Heart right ventricle (tissue), 16 donors: Measurements from ENCODE around the gene ZNF80. TPM values are rescaled to one million over a fixed set of nuclear protein-coding genes. Genes with fewer than 3 reads are reported as not detected.

ENCODE experiments used
- ATAC-seq, 8 donors: fragments of 200-7000 bp; cut with Tn5 transposase; one replicate each; pipeline ENCODE4 v1.9.1; 2020; ENCODE audit warnings: mild to moderate bottlenecking in 8 of 8, moderate library complexity in 8 of 8, moderate number of reproducible peaks in 1 of 8
- DNase-seq, 2 donors: peaks; one replicate each; pipeline ENCODE4 v3.0.0-alpha.2; 2020
- H3K27ac ChIP-seq, 10 donors: fragments of 200-600 bp; sonication (generic) in 2 of 10; one replicate each; pipeline versions ENCODE4 v1.5.0 to v1.8.0; 2020 to 2022; ENCODE audit warnings: mild to moderate bottlenecking in 3 of 10
- H3K27me3 ChIP-seq, 7 donors: fragments of 200-600 bp; one replicate each; pipeline ENCODE4 v1.8.0; 2021 to 2022; ENCODE audit warnings: mild to moderate bottlenecking in 2 of 7
- H3K36me3 ChIP-seq, 9 donors: fragments of 200-600 bp; sonication (generic) in 1 of 9; one replicate each; pipeline versions ENCODE4 v1.5.0 to v1.8.0; 2020 to 2022; ENCODE audit warnings: mild to moderate bottlenecking in 2 of 9
- H3K4me1 ChIP-seq, 9 donors: fragments of 200-600 bp; sonication (generic) in 1 of 9; one replicate each; pipeline versions ENCODE4 v1.5.0 to v1.8.0; 2020 to 2022; ENCODE audit warnings: mild to moderate bottlenecking in 4 of 9
- H3K4me3 ChIP-seq, 10 donors: fragments of 200-600 bp; sonication (generic) in 2 of 10; one replicate each; pipeline versions ENCODE4 v1.5.0 to v1.8.0; 2020 to 2022; ENCODE audit warnings: mild to moderate bottlenecking in 7 of 10, moderate library complexity in 2 of 10
- H3K9me3 ChIP-seq, 11 donors: fragments of 200-600 bp in 10 of 11; sonication (generic) in 2 of 11; one replicate each; pipeline versions ENCODE4 v1.5.0 to v1.8.0; 2013 to 2022; ENCODE audit warnings: mild to moderate bottlenecking in 2 of 11, control low read depth in 1 of 11, moderate library complexity in 1 of 11
- WGBS, 2 donors: extraction: QIAGEN DNeasy Blood & Tissue Kit; methylation state at CpG; one replicate each; pipeline ENCODE4 v1.1.7; 2013; ENCODE audit warnings: inconsistent platforms in 1 of 2; 5-methylcytosine and 5-hydroxymethylcytosine counted together
- intact Hi-C, 10 donors: fragments of 100-400 bp; cut with DNase I; formaldehyde crosslinking; loops; one replicate each; pipeline versions ENCODE4 v1.11.1 to v1.14.2; 2022
- polyA plus RNA-seq, 2 donors: library from polyadenylated mRNA; stranded (reverse); fragments of 200-250 nt; gene quantifications; one replicate each; pipeline ENCODE4 v1.2.3, GENCODE V29; 2013
- total RNA-seq, 10 donors: library from RNA; stranded (reverse); fragmentation: NEBNext Ultra II Directional in 3 of 10; extraction: Animal tissue kit (Norgen Biotek cat#: 25700) in 3 of 10; gene quantifications; one replicate each; pipeline versions ENCODE4 v1.2.1 to v1.2.4, GENCODE V29; 2021 to 2023
- TF ChIP-seq, protein P1 (sequence below), 9 donors: fragments of 200-600 bp; sonication (generic) in 2 of 9; IDR thresholded peaks; one replicate each; pipeline versions ENCODE4 v1.5.0 to v1.8.0; 2021 to 2022; ENCODE audit warnings: antibody characterized with exemption in 9 of 9, mild to moderate bottlenecking in 5 of 9, moderate library complexity in 1 of 9
- donor health status: Arrhythmogenic right ventricular cardiomyopathy.
- donor health status: ischemic (EF 13 %, LVEDD 7.1; RV severe dilation, severe dysfunction).
- donor health status: healthy with polysubstance abuse.
- donor health status: DM: no; HTN: yes; CAD: no.
- donor health status: DM: no; HTN: no; CAD: no.
- donor health status: ischemic (EF 25% LVEDD 6.9; RV normal size, moderate dysfunction).
- donor health status: ischemic (EF 25% LVEDD 5.7; RV mildly dilated, moderate dysfunction).
- donor health status: healthy.
- donor health status: DM: yes; HTN: yes; CAD: no.
- donor health status: Ischemic cardiomyopathy.
- donor health status: ischemic (EF 35%, LVEDD 5.7; RV mildly dilated, moderate dysfunction).
- donor health status: nonischemic (EF 11% LVEDD 7.7; RV severe dilation, severe dysfunction).
- donor health status: DM: yes; HTN: yes; CAD: no.
- donor health status: PGD.
- donor health status: ischemic (EF 29% LVEDD 5.4; RV normal size, mild dysfunction).
- donor health status: nonischemic (EF 23%, LVEDD 6.1; RV moderate dilation, normal function).

ZNF80 gene
- total and polyA plus RNA-seq, 12 donors: 0.09 to 0.10 TPM; not detected in 10

DNA sequence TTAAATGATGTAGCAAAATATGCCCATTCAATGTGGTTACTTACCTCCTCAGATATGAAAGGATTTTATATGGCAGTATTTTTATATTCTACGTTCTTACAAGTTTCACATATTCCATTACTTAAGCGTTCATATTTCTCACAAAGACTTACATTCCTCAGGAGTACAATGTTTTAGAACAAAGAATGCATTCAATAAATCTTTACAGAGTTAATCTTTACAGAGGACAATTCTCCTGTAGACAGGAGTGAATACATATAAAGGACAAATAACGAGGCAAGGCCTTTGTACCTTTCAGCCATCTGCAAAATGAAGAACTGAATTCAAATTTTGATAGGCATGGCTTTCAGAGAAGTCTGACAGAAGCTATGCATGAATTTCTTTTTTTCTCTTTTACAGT is 1.9 kb downstream of the ZNF80 start:
- TF ChIP-seq, protein P1, sequence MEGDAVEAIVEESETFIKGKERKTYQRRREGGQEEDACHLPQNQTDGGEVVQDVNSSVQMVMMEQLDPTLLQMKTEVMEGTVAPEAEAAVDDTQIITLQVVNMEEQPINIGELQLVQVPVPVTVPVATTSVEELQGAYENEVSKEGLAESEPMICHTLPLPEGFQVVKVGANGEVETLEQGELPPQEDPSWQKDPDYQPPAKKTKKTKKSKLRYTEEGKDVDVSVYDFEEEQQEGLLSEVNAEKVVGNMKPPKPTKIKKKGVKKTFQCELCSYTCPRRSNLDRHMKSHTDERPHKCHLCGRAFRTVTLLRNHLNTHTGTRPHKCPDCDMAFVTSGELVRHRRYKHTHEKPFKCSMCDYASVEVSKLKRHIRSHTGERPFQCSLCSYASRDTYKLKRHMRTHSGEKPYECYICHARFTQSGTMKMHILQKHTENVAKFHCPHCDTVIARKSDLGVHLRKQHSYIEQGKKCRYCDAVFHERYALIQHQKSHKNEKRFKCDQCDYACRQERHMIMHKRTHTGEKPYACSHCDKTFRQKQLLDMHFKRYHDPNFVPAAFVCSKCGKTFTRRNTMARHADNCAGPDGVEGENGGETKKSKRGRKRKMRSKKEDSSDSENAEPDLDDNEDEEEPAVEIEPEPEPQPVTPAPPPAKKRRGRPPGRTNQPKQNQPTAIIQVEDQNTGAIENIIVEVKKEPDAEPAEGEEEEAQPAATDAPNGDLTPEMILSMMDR (IDR thresholded peaks at IDR 0.05): no peak
- H3K4me3 ChIP-seq: no peak overlapping the region
- 74 to 76% methylated on average over 3 of the region's 3 CpGs for WGBS, 2 donors
- intact Hi-C loops: no loop called here
- H3K4me1 ChIP-seq: peaks cover 0 to 9% (median 0%) of the 10 kb centered on the region in 9 donors
- ATAC-seq: no peak
- peaks cover 0 to 4% (median 0%) of the 10 kb centered on the region in 7 donors for H3K27me3 ChIP-seq
- no peaks in the 10 kb centered on the region for H3K36me3 ChIP-seq
- DNase-seq: no peak
- peak overlapping the region in 1 of 10 donors; percentile 32 for H3K27ac ChIP-seq
- H3K9me3 ChIP-seq: no peaks in the 10 kb centered on the region

DNA sequence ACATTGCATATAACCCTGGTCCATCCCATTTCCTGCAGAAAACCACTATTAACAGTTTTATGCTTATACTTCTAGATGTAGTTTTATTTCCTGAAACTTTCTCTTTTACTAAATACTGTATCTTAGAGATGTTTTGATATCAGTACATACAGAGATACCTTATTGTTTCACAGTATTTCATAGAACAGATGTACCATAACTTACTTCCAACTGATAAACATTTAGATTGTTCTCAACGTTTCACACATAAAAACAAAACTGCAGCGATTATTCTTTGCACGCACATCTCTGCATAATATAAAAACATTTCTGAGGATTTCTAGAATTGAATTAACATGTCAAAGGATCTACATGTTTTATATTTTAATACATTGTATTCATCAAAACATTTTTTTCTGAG is 2.6 kb downstream of the ZNF80 start:
- TF ChIP-seq, protein P1 (IDR thresholded peaks at IDR 0.05): no peak
- Histone ChIP-seq H3K36me3 (no peaks in the 10 kb centered on the region), H3K4me3 (no peak overlapping the region), H3K4me1 (peaks cover 0 to 9% (median 0%) of the 10 kb centered on the region in 9 donors), H3K9me3 (no peaks in the 10 kb centered on the region), H3K27ac (peak overlapping the region in 1 of 10 donors; percentile 32), H3K27me3 (peaks cover 0 to 6% (median 0%) of the 10 kb centered on the region in 7 donors)
- 78 to 82% methylated on average over 3 of the region's 3 CpGs for WGBS, 2 donors
- DNase-seq (no peak), ATAC-seq (no peak)
- intact Hi-C loops: no loop called here

DNA sequence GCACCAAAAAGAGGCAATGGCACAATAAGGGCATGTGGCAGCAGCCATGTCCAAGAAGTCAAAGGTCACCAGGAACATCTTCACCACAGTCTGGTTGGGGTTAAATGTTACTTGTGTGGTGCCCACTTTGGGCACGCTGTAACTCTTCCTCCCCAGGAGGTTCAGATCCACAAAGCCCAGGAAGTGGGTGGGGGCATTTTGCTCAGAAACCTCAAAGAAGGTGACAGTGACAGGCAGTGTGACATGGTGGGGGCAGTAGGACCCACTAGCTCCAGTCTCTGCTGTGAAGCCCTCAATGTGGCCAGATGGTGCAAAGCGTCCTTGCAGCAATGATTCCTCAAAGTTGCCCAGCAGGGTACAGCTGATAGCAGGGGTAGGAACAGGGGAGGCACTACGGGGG is 5.8 kb downstream of the ZNF80 start:
- ATAC-seq (no peak), DNase-seq (no peak)
- intact Hi-C loops: no loop called here
- Histone ChIP-seq H3K27ac (peak overlapping the region in 1 of 10 donors; percentile 79), H3K36me3 (no peaks in the 10 kb centered on the region), H3K4me3 (no peak overlapping the region), H3K4me1 (peaks cover 0 to 11% (median 0%) of the 10 kb centered on the region in 9 donors), H3K9me3 (no peaks in the 10 kb centered on the region), H3K27me3 (peaks cover 0 to 14% (median 0%) of the 10 kb centered on the region in 7 donors)
- TF ChIP-seq, protein P1 (IDR thresholded peaks at IDR 0.05): no peak
- 64 to 66% methylated on average over 3 of the region's 3 CpGs for WGBS, 2 donors

DNA sequence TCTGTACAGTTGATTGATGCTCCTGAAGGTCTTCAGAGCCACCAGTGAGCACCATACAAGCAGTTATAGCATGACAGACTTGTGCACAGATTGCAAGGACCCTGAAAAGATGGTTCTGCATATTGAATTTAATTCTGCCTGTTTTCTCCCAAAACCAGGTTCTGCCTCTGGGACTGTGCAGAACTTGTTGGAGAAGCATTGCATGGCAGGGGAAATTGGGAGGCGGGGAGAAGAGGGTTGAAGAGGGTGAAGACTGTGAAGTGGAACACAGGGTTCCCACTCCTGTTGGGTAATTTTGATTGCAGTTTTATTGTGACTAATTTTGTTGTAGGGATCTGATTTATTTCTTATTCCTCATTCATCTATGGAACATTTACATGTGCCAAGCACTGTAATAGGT is 10.3 kb downstream of the ZNF80 start:
- Histone ChIP-seq H3K27me3 (peaks cover 0 to 14% (median 0%) of the 10 kb centered on the region in 7 donors), H3K4me3 (no peak overlapping the region), H3K9me3 (peaks cover 0 to 22% (median 7%) of the 10 kb centered on the region in 11 donors), H3K36me3 (no peaks in the 10 kb centered on the region), H3K27ac (peak overlapping the region in 1 of 10 donors; percentile 71), H3K4me1 (peaks cover 0 to 26% (median 0%) of the 10 kb centered on the region in 9 donors)
- intact Hi-C loops: no loop called here
- DNase-seq (no peak), ATAC-seq (no peak)
- TF ChIP-seq, protein P1 (IDR thresholded peaks at IDR 0.05): no peak
- 85 to 87% methylated on average over 1 of the region's 1 CpG for WGBS, 2 donors
